Body of pancreas (tissue), 4 donors: ENCODE data around the gene TOM1L2. TPM values are rescaled to one million over a fixed set of nuclear protein-coding genes. Genes with fewer than 3 reads are reported as not detected.

Experiments
- ATAC-seq: fragments of 150-250 bp; one replicate; pipeline ENCODE4 v1.9.1; 2016
- DNase-seq, 4 donors: peaks; one replicate each; pipeline ENCODE4 v3.0.0-alpha.2; 2019
- H3K27ac ChIP-seq, 4 donors: fragments of 200-600 bp; sonication (generic); 1 replicate in 3 of 4; 2 replicates in 1 of 4; pipeline versions ENCODE4 v1.5.1 to v1.6.1; 2016 to 2019; ENCODE audit warnings: mild to moderate bottlenecking in 1 of 4, mixed read lengths in 1 of 4, moderate library complexity in 1 of 4
- H3K27me3 ChIP-seq, 2 donors: fragments of 200-600 bp; sonication (generic); one replicate each; pipeline ENCODE4 v1.6.0; 2016; ENCODE audit warnings: mild to moderate bottlenecking in 1 of 2
- H3K36me3 ChIP-seq, 2 donors: fragments of 200-600 bp; sonication (generic); replicated peaks in 1 of 2; 2 replicates each; pipeline ENCODE4 v1.5.1; 2016; ENCODE audit warnings: low read depth in 2 of 2; ENCODE audit not compliant: insufficient read depth in 1 of 2
- H3K4me1 ChIP-seq: fragments of 200-600 bp; sonication (generic); one replicate; pipeline ENCODE4 v1.6.0; 2016
- H3K4me3 ChIP-seq, 2 donors: fragments of 200-600 bp; sonication (generic); 1 replicate in 1 of 2; 2 replicates in 1 of 2; pipeline ENCODE4 v1.5.1; 2016 to 2019
- H3K9me3 ChIP-seq, 3 donors: fragments of 200-600 bp; sonication (generic); 1 replicate in 2 of 3; 2 replicates in 1 of 3; pipeline ENCODE4 v1.5.1; 2016
- POLR2A ChIP-seq, 3 donors: fragments of 450-650 bp; IDR thresholded peaks; one replicate each; pipeline ENCODE4 v1.6.1; 2016; ENCODE audit warnings: antibody characterized with exemption in 3 of 3, mild to moderate bottlenecking in 2 of 3
- WGBS, 2 donors: methylation state at CpG; one replicate each; pipeline ENCODE4 v1.1.5; 2017; 5-methylcytosine and 5-hydroxymethylcytosine counted together
- intact Hi-C: fragments of 100-400 bp; cut with DNase I; formaldehyde crosslinking; loops from one replicate; pipeline ENCODE4 v1.15.1; 2023
- total RNA-seq, 2 donors: library from RNA; depleted of rRNA; stranded (reverse); fragments of >200 nt; gene quantifications; one replicate each; pipeline ENCODE4 v1.1.0, GENCODE V29; 2016
- TF ChIP-seq, protein P1 (sequence below), 7 experiments: fragments of 450-650 bp in 4 of 7; fragments of 200-600 bp in 3 of 7; sonication (generic) in 3 of 7; IDR thresholded peaks; one replicate each; pipeline ENCODE4 v1.5.1; 2016 to 2019; ENCODE audit warnings: antibody characterized with exemption in 7 of 7

TOM1L2 gene
- total RNA-seq, 2 donors from 2014 or later: 35.9 to 55.8 TPM

DNA sequence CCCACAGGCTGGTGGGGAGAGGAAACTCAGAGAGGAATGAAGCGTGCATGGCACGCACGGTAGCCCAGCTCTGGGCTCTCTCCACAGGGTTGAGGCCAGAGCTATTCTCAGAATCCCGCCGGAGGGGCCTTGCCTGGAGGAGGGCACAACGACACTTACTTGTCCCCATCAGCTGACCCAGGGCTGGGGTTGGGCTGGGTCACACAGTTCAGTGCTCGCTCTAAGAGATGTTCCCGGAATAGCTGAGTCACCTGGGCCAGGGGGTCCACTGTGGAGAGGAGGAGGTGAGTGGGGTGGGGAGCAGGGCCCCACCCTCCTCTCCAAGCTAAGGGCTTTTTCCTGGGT, 157.2 kb downstream of the TOM1L2 start:
- intact Hi-C loops: loop anchor here (5.0 kb wide), 1 partner anchor 42 kb away; no protein-coding TSS in a partner anchor
- WGBS, 2 donors: 87 to 90% methylated on average over 2 to 8 of the region's 8 CpGs
- Histone ChIP-seq H3K27ac (no peak overlapping the region), H3K4me1 (peaks cover 34% of the 10 kb centered on the region), H3K4me3 (no peak overlapping the region), H3K36me3 (peaks cover 0 to 8% of the 10 kb centered on the region in 2 donors), H3K9me3 (no peaks in the 10 kb centered on the region), H3K27me3 (no peaks in the 10 kb centered on the region)
- TF ChIP-seq POLR2A (IDR thresholded peaks at IDR 0.05): no peak
- TF ChIP-seq, protein P1, sequence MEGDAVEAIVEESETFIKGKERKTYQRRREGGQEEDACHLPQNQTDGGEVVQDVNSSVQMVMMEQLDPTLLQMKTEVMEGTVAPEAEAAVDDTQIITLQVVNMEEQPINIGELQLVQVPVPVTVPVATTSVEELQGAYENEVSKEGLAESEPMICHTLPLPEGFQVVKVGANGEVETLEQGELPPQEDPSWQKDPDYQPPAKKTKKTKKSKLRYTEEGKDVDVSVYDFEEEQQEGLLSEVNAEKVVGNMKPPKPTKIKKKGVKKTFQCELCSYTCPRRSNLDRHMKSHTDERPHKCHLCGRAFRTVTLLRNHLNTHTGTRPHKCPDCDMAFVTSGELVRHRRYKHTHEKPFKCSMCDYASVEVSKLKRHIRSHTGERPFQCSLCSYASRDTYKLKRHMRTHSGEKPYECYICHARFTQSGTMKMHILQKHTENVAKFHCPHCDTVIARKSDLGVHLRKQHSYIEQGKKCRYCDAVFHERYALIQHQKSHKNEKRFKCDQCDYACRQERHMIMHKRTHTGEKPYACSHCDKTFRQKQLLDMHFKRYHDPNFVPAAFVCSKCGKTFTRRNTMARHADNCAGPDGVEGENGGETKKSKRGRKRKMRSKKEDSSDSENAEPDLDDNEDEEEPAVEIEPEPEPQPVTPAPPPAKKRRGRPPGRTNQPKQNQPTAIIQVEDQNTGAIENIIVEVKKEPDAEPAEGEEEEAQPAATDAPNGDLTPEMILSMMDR (IDR thresholded peaks at IDR 0.05): no peak
- ATAC-seq: no peak
- DNase-seq: no peak

DNA sequence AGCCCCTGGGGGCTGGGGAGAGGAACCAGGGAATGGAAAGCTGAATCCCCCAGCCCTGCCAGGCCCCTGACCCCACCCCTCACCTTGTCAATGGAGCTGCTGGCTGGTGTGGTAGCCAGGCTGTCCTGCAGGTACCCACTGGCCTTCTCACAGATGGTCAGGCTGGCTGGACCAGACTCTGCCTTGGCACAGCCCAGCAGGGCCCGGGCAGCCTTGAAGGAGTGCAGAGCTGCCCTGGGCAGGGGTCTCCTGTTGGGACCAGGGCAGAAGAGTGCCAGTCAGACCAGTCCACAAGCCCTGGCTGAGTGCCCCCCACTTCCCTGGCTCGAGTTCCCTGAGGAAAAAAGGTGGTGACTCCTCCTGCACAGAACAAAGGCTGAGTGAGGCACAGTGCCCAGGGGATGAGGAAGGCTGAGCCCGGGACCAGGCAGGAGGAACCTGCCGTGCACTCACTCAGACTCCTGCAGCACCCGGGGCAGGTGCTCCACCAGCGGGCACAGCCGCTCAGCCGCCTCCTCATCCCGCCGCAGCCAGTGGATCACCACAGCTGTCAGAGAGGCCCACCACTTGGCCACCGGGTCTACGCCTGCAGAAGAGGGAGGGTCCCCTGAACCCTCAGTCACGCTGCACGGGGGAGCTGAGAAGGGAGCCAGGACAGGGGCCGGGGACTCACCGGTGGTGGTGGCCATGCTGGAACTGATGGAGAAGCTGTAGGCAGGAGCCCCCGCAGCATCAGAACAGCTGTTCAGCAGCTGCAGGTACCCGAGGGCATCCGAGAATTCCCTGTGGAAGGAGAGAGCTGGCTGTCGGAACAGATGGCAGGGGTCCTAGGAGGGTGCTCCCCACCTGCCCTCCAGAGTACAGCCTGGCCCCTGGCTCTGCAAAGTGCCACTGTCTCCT, 157.8 kb downstream of the TOM1L2 start:
- DNase-seq (no peak), ATAC-seq (no peak)
- no peaks in the 10 kb centered on the region for H3K9me3 ChIP-seq
- no peak overlapping the region for H3K27ac ChIP-seq
- no peaks in the 10 kb centered on the region for H3K27me3 ChIP-seq
- peaks cover 28% of the 10 kb centered on the region for H3K4me1 ChIP-seq
- peaks cover 0 to 8% of the 10 kb centered on the region in 2 donors for H3K36me3 ChIP-seq
- WGBS, 2 donors: 84 to 100% methylated on average over 1 to 17 of the region's 20 CpGs
- TF ChIP-seq, protein P1 (IDR thresholded peaks at IDR 0.05): no peak
- no peak for TF ChIP-seq POLR2A (IDR thresholded peaks at IDR 0.05)
- no peak overlapping the region for H3K4me3 ChIP-seq
- intact Hi-C loops: loop anchor here (5.0 kb wide), 2 partner anchors 33 to 43 kb away; no protein-coding TSS in a partner anchor

DNA sequence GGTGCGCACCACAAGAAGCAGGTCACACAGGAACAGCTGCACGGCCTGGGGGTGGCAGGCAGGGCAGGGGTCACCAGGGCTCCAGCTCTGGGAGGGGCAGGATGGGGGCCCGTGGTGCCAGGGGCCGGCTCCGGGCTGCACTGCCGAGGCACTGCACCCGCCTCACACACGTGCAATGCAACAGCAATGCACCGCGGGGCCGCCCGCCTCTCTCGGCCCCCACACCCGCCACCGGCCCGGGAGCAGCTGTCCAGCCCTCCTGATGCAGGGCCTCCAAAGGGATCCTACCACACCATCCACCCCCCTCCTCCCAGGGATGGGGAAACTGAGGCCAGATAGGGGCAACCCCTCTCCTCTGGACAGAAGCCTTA, 158.5 kb downstream of the TOM1L2 start:
- Histone ChIP-seq H3K9me3 (no peaks in the 10 kb centered on the region), H3K36me3 (peaks cover 0 to 3% of the 10 kb centered on the region in 2 donors), H3K27me3 (no peaks in the 10 kb centered on the region), H3K27ac (no peak overlapping the region), H3K4me1 (peaks cover 21% of the 10 kb centered on the region), H3K4me3 (no peak overlapping the region)
- ATAC-seq (no peak), DNase-seq (no peak)
- 93% methylated on average over 14 of the region's 16 CpGs; no CpG with 5 or more reads in 1 of the 2 donors for WGBS, 2 donors
- intact Hi-C loops: loop anchor here (5.0 kb wide), 1 partner anchor 34 kb away; no protein-coding TSS in a partner anchor
- TF ChIP-seq, protein P1 (IDR thresholded peaks at IDR 0.05): no peak
- no peak for TF ChIP-seq POLR2A (IDR thresholded peaks at IDR 0.05)

DNA sequence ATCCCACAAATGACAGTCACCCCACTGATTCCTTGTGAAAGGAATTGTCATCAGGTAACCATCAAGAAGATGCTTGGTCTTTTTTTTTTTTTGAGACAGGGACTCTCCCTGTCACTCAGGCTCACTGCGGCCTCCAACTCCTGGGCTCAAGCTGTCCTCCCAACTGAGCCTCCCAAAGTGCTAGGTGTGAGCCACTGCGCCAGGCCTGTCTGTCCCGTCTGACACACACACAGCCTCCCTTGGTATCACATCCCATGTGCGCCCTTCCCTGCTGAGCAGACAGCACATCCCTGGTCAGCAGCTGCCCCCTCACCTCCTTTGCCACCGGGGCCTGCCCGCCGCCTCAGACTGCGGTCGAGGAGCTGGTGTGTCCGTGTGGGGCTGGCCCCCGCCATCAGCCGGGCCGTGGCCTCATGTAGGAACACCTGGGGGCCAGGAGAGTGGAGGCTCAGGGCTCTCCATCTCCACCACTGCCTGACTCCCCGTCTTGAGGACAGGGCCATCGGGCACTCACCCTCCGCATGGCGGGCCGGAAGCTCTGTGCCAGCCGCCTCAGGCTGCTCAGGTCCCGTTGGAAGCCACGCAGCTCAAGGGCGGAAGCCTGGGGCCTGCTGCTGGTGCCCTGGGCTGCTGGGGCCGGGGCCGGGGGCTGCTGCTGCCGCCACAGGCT, 159.0 kb downstream of the TOM1L2 start:
- Histone ChIP-seq H3K9me3 (no peaks in the 10 kb centered on the region), H3K27me3 (no peaks in the 10 kb centered on the region), H3K4me1 (peaks cover 16% of the 10 kb centered on the region), H3K4me3 (no peak overlapping the region), H3K27ac (peak overlapping the region in 1 of 4 donors; percentile 26), H3K36me3 (peaks cover 0 to 2% of the 10 kb centered on the region in 2 donors)
- TF ChIP-seq POLR2A (IDR thresholded peaks at IDR 0.05): no peak
- TF ChIP-seq, protein P1 (IDR thresholded peaks at IDR 0.05): no peak
- no peak for ATAC-seq
- intact Hi-C loops: loop anchor here (5.0 kb wide), 1 partner anchor 34 kb away; no protein-coding TSS in a partner anchor
- DNase-seq: no peak
- 93 to 94% methylated on average over 6 to 21 of the region's 25 CpGs for WGBS, 2 donors
